Body of pancreas (tissue), 4 donors: Measurements from ENCODE around the gene WDFY1.

Experiments used
- CTCF ChIP-seq, 7 experiments: fragments of 450-650 bp in 4 of 7; fragments of 200-600 bp in 3 of 7; sonication (generic) in 3 of 7; IDR thresholded peaks; one replicate each; pipeline ENCODE4 v1.5.1; 2016 to 2019; ENCODE audit warnings: antibody characterized with exemption in 7 of 7
- POLR2A ChIP-seq, 3 donors: fragments of 450-650 bp; IDR thresholded peaks; one replicate each; pipeline ENCODE4 v1.6.1; 2016; ENCODE audit warnings: antibody characterized with exemption in 3 of 3, mild to moderate bottlenecking in 2 of 3

GRCh38 chr2:223918671-223919134 lies 26.4 kb downstream of the WDFY1 start:
- TF ChIP-seq CTCF (IDR thresholded peaks at IDR 0.05) (no peak), POLR2A (IDR thresholded peaks at IDR 0.05) (no peak)
